Spinal cord (tissue), 10 donors: ENCODE results near the gene PALB2. TPM values are rescaled to one million over a fixed set of nuclear protein-coding genes. Genes with fewer than 3 reads are reported as not detected.

Source experiments
- DNase-seq, 6 donors: peaks; one replicate each; pipeline versions ENCODE4 v3.0.0 to v3.0.0-alpha.2; 2013 to 2015; ENCODE audit warnings: low spot score in 6 of 6, low read depth in 4 of 6
- H3K27ac ChIP-seq: one replicate; pipeline ENCODE4 v1.5.1; 2013; ENCODE audit warnings: low read depth, low read length, control low read depth
- H3K27me3 ChIP-seq: one replicate; pipeline ENCODE4 v1.6.1; 2013; ENCODE audit warnings: low read length; ENCODE audit not compliant: control insufficient read depth, insufficient read depth
- H3K36me3 ChIP-seq: one replicate; pipeline ENCODE4 v1.6.1; 2013; ENCODE audit warnings: low read length; ENCODE audit not compliant: control insufficient read depth, insufficient read depth
- H3K4me1 ChIP-seq: one replicate; pipeline ENCODE4 v1.6.1; 2013; ENCODE audit warnings: low read length; ENCODE audit not compliant: control insufficient read depth, insufficient read depth
- H3K4me3 ChIP-seq: one replicate; pipeline ENCODE4 v1.5.1; 2013; ENCODE audit warnings: low read depth, low read length, control low read depth
- H3K9me3 ChIP-seq: one replicate; pipeline ENCODE4 v1.6.1; 2013; ENCODE audit warnings: low read length; ENCODE audit not compliant: control insufficient read depth, insufficient read depth
- WGBS: methylation state at CpG from one replicate; pipeline ENCODE4 v1.1.5; 2013; ENCODE audit warnings: missing lambda C conversion rate; ENCODE audit not compliant: insufficient coverage; 5-methylcytosine and 5-hydroxymethylcytosine counted together
- polyA plus RNA-seq, 2 donors: library from polyadenylated mRNA; unstranded; fragments of 120-200 nt; gene quantifications; one replicate each; pipeline ENCODE4 v1.2.1, GENCODE V29; 2013; ENCODE audit not compliant: insufficient read length in 2 of 2
- total RNA-seq, 2 donors: library from RNA; depleted of rRNA in 1 of 2; stranded (reverse); fragments of 120-200 nt in 1 of 2; fragments of >200 nt in 1 of 2; gene quantifications; one replicate each; pipeline versions ENCODE4 v1.2.3 to v1.2.4, GENCODE V29; 2013 to 2014
- donor health status: healthy.

Gene PALB2
- total and polyA plus RNA-seq, 4 donors = 9.3 to 15.4 (median 12.3) TPM

- no peaks in the 10 kb centered on the region for H3K27me3 ChIP-seq
- H3K36me3 ChIP-seq = peaks cover 15% of the 10 kb centered on the region
- DNase-seq = peak in 2 of 6 donors; percentile 6 to 43
- under 1% methylated on average over 54 of the region's 60 CpGs for WGBS
- H3K9me3 ChIP-seq = no peaks in the 10 kb centered on the region
- H3K4me3 ChIP-seq = peak overlapping the region; percentile 89
- peaks cover 15% of the 10 kb centered on the region for H3K4me1 ChIP-seq
- peak overlapping the region; percentile 95 for H3K27ac ChIP-seq
Observed at GRCh38 chr16:23557779-23558702, 83.1 kb downstream of the PALB2 start.

- peak; percentile 94 to 99 (median 97) for DNase-seq
- Histone ChIP-seq H3K27me3 (no peaks in the 10 kb centered on the region), H3K36me3 (peaks cover 15% of the 10 kb centered on the region), H3K4me1 (peaks cover 15% of the 10 kb centered on the region), H3K9me3 (no peaks in the 10 kb centered on the region), H3K4me3 (peak within 1 kb of the TSS; percentile 89), H3K27ac (peak within 1 kb of the TSS; percentile 95)
- under 1% methylated on average over 63 of the region's 65 CpGs for WGBS
Observed at GRCh38 chr16:23556881-23557778, 84.0 kb downstream of the PALB2 start, which contains the start of the genes EARS2 and UBFD1. TSS of gene EARS2 (minus strand) at chr16:23557350. CDS start at chr16:23557343, 7 bp downstream. TSS of gene UBFD1 (plus strand) at chr16:23557727. CDS start at chr16:23557743, 16 bp downstream.

GRCh38 chr16:23554536-23554935, 86.6 kb downstream of the PALB2 start:
- no peak for DNase-seq
- Histone ChIP-seq H3K4me3 (no peak overlapping the region), H3K9me3 (no peaks in the 10 kb centered on the region), H3K4me1 (peaks cover 15% of the 10 kb centered on the region), H3K27me3 (no peaks in the 10 kb centered on the region), H3K27ac (no peak overlapping the region), H3K36me3 (peaks cover 36% of the 10 kb centered on the region)
- 80% methylated on average over 3 of the region's 3 CpGs for WGBS

Other genes starting within 250 kb of the PALB2 start
- gene COG7, start 188.1 kb downstream of the PALB2 start, total RNA-seq = 10 to 100 TPM; 25.7 to 30.2 TPM
- 10 to 100 TPM; 25.3 to 41.0 TPM for gene COG7, start 188.1 kb downstream of the PALB2 start, polyA plus RNA-seq
- 10 to 100 TPM; 29.3 to 41.9 TPM for gene GGA2, start 130.8 kb downstream of the PALB2 start, total RNA-seq
- 10 to 100 TPM; 67.5 to 97.3 TPM for gene GGA2, start 130.8 kb downstream of the PALB2 start, polyA plus RNA-seq
- 10 to 100 TPM; 25.0 to 27.7 TPM for gene EARS2, start 84.0 kb downstream of the PALB2 start, total RNA-seq
- gene EARS2, start 84.0 kb downstream of the PALB2 start, polyA plus RNA-seq = 10 to 100 TPM; 16.6 to 21.9 TPM
- gene UBFD1, start 83.6 kb downstream of the PALB2 start, total RNA-seq = 10 to 100 TPM; 58.1 to 82.0 TPM
- gene UBFD1, start 83.6 kb downstream of the PALB2 start, polyA plus RNA-seq = 100 to 1,000 TPM in 1 of 2 donors, 10 to 100 TPM in 1; 95.6 to 104 TPM
- 100 to 1,000 TPM; 103 to 125 TPM for gene NDUFAB1, start 45.0 kb downstream of the PALB2 start, total RNA-seq
- 100 to 1,000 TPM; 122 to 134 TPM for gene NDUFAB1, start 45.0 kb downstream of the PALB2 start, polyA plus RNA-seq
- gene DCTN5, start 156 bp upstream of the PALB2 start, total RNA-seq = 10 to 100 TPM; 53.2 to 67.9 TPM
- 10 to 100 TPM; 53.6 to 65.3 TPM for gene DCTN5, start 156 bp upstream of the PALB2 start, polyA plus RNA-seq
- 1 to 10 TPM; 4.4 to 7.1 TPM for gene PLK1, start 37.6 kb upstream of the PALB2 start, total RNA-seq
- 10 to 100 TPM; 20.0 to 20.1 TPM for gene PLK1, start 37.6 kb upstream of the PALB2 start, polyA plus RNA-seq
- gene ERN2, start 71.9 kb upstream of the PALB2 start, total RNA-seq = 1 to 10 TPM in 1 of 2 donors, under 1 TPM in 1; 0.33 to 3.0 TPM
- gene ERN2, start 71.9 kb upstream of the PALB2 start, polyA plus RNA-seq = under 1 TPM; 0.33 to 0.51 TPM
- gene CHP2, start 113.7 kb upstream of the PALB2 start, total RNA-seq = 10 to 100 TPM in 1 of 2 donors, 1 to 10 TPM in 1; 5.9 to 22.5 TPM
- 1 to 10 TPM in 1 of 2 donors, under 1 TPM in 1; 0.67 to 2.1 TPM for gene CHP2, start 113.7 kb upstream of the PALB2 start, polyA plus RNA-seq
- gene PRKCB, start 194.7 kb upstream of the PALB2 start, total RNA-seq = 10 to 100 TPM; 50.7 to 67.6 TPM
- 100 to 1,000 TPM; 108 to 118 TPM for gene PRKCB, start 194.7 kb upstream of the PALB2 start, polyA plus RNA-seq